Testis (tissue), 3 donors: Measurements from ENCODE around the gene TIAM1. TPM values are rescaled to one million over a fixed set of nuclear protein-coding genes. Genes with fewer than 3 reads are reported as not detected.
"Not testable (repeated sequence)": the region's sequence is repeated elsewhere in the genome, so short reads cannot be mapped to it uniquely, and the experiment has no call there.

ENCODE experiments used
- DNase-seq: peaks from one replicate; pipeline ENCODE4 v3.0.0-alpha.2; 2019
- H3K27ac ChIP-seq, 2 donors: fragments of 200-600 bp; sonication (generic); one replicate each; pipeline ENCODE4 v1.5.1; 2019
- H3K27me3 ChIP-seq: fragments of 200-600 bp; sonication (generic); one replicate; pipeline ENCODE4 v1.5.1; 2019
- H3K36me3 ChIP-seq: fragments of 200-600 bp; sonication (generic); one replicate; pipeline ENCODE4 v1.5.1; 2017; ENCODE audit warnings: low read depth; ENCODE audit errors: missing control alignments
- H3K4me1 ChIP-seq: fragments of 200-600 bp; sonication (generic); one replicate; pipeline ENCODE4 v1.5.1; 2019
- H3K4me3 ChIP-seq, 2 donors: fragments of 200-600 bp; sonication (generic); one replicate each; pipeline ENCODE4 v1.5.1; 2017 to 2019
- H3K9me3 ChIP-seq: fragments of 200-600 bp; sonication (generic); one replicate; pipeline ENCODE4 v1.5.1; 2017
- CTCF ChIP-seq, 3 experiments: fragments of 450-650 bp in 2 of 3; fragments of 200-600 bp in 1 of 3; sonication (generic) in 1 of 3; IDR thresholded peaks; one replicate each; pipeline ENCODE4 v1.5.1; 2016 to 2019; ENCODE audit warnings: antibody characterized with exemption in 3 of 3, mild to moderate bottlenecking in 2 of 3, moderate library complexity in 1 of 3
- POLR2A ChIP-seq: fragments of 450-650 bp; IDR thresholded peaks from one replicate; pipeline ENCODE4 v1.6.1; 2017; ENCODE audit warnings: antibody characterized with exemption, mild to moderate bottlenecking, moderate library complexity
- WGBS, 2 donors: methylation state at CpG; one replicate each; pipeline ENCODE4 v1.1.5; 2018; 5-methylcytosine and 5-hydroxymethylcytosine counted together
- intact Hi-C: fragments of 100-400 bp; cut with DNase I; formaldehyde crosslinking; loops from one replicate; pipeline ENCODE4 v1.15.1; 2023; ENCODE audit warnings: low total_unique reads
- polyA plus RNA-seq: library from polyadenylated mRNA; stranded (reverse); fragments of 350-450 nt; fragmentation: Illumina TruSeq; extraction: RNeasy Lipid Tissue Mini Kit (QIAGEN cat#74804); gene quantifications from one replicate; pipeline ENCODE4 v1.2.3, GENCODE V29; 2014; ENCODE audit warnings: low read depth, low replicate concordance; ENCODE audit not compliant: insufficient read depth
- total RNA-seq, 2 donors: library from RNA; depleted of rRNA; stranded (reverse); fragments of >200 nt; gene quantifications; one replicate each; pipeline ENCODE4 v1.2.3, GENCODE V29; 2016

The TIAM1 gene
- total and polyA plus RNA-seq, 3 donors from 2014 or later, result 21.3 to 51.6 (median 34.6) TPM

DNA sequence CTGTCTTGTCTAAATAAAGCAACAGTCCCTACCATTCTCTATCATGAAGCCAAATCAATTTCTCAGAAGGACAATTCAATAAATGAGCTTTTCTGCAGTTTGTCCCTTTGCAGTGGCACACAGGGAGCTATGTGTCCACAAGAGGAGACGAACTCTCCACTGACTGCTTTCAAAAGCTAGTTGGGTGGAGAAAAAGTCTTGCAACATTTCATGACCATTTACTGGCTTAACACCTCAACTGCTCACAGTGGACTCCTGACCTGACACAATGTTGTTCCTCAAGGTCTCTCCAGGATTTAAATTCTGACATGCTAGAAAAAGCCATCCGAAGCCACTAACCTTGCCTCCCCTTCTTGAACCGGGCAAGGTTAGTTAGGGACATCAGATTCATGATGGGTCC lies 111.7 kb downstream of the TIAM1 start:
- Histone ChIP-seq H3K27me3 (no peaks in the 10 kb centered on the region), H3K9me3 (no peaks in the 10 kb centered on the region), H3K4me3 (no peak overlapping the region), H3K4me1 (no peaks in the 10 kb centered on the region), H3K36me3 (no peaks in the 10 kb centered on the region), H3K27ac (no peak overlapping the region)
- DNase-seq, result no peak
- TF ChIP-seq POLR2A, result no peak
- 59 to 82% methylated on average over 3 of the region's 3 CpGs for WGBS, 2 donors
- intact Hi-C loops, result no loop called here

DNA sequence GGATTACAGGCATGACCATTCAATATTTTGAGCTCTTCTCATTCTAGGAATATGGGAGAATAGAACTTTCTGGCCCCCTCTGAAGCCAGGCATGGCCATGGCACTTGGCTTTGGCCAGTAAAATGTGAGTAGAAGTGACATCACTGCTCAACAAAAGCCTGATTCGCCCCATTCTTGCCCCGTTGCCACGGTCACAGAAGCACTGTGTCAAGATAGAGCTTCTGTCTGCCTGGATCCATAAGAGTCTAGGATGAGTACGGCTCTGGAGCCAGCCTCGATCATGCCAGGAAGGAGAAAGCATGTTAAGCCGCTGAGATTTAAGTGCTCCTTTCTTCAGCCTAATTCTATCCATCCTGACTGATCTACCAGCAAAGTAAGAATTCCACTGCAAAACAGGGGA lies 113.1 kb downstream of the TIAM1 start:
- H3K9me3 ChIP-seq, result no peaks in the 10 kb centered on the region
- no peaks in the 10 kb centered on the region for H3K4me1 ChIP-seq
- no peak for DNase-seq
- H3K27ac ChIP-seq, result no peak overlapping the region
- H3K27me3 ChIP-seq, result no peaks in the 10 kb centered on the region
- WGBS, 2 donors, result 96% methylated on average over 6 of the region's 6 CpGs
- H3K4me3 ChIP-seq, result no peak overlapping the region
- no peak for TF ChIP-seq POLR2A
- no peak for TF ChIP-seq CTCF (IDR thresholded peaks at IDR 0.05)
- intact Hi-C loops, result no loop called here
- H3K36me3 ChIP-seq, result no peaks in the 10 kb centered on the region

GRCh38 chr21:31228723-31229122 lies 115.3 kb downstream of the TIAM1 start:
- H3K4me3 ChIP-seq, H3K9me3 ChIP-seq, DNase-seq, H3K4me1 ChIP-seq, intact Hi-C loops, H3K36me3 ChIP-seq, H3K27ac ChIP-seq, H3K27me3 ChIP-seq: not testable (repeated sequence)
- 87 to 89% methylated on average over 6 of the region's 6 CpGs for WGBS, 2 donors

DNA sequence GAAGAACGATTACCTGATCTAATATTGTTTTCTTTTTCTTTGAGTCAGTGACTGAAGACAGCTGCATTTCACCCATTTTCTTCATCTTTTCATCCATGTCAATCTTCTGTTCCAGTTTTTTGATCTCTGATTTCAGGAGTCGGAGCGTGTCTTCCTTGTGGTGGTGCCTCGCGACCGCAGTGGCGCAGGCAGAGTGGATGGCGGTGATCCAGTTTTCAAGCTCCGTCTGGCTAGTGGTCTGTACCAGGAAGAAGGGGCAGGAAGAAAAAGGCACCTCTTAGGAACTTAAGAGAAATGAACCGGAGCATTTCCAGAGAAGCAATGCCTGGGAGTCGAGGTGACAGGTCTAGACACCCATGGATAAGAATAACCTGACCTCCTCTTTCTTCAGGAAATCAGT lies 118.3 kb downstream of the TIAM1 start:
- no peak for TF ChIP-seq POLR2A
- no peak for TF ChIP-seq CTCF (IDR thresholded peaks at IDR 0.05)
- Histone ChIP-seq H3K27me3 (no peaks in the 10 kb centered on the region), H3K4me1 (peaks cover 11% of the 10 kb centered on the region), H3K36me3 (no peaks in the 10 kb centered on the region), H3K27ac (no peak overlapping the region), H3K4me3 (no peak overlapping the region), H3K9me3 (no peaks in the 10 kb centered on the region)
- WGBS, 2 donors, result 94 to 96% methylated on average over 9 to 11 of the region's 11 CpGs
- intact Hi-C loops, result no loop called here
- no peak for DNase-seq

- intact Hi-C loops, result no loop called here
- H3K27ac ChIP-seq, result peak overlapping the region in 1 of 2 donors; percentile 56
- DNase-seq, result no peak
Observed at GRCh38 chr21:31222142-31222541, 121.9 kb downstream of the TIAM1 start.

More at GRCh38 chr21:31222142-31222541, 121.9 kb downstream of the TIAM1 start:
- WGBS, 2 donors, result 55 to 65% methylated on average over 6 of the region's 6 CpGs
- Histone ChIP-seq H3K36me3 (no peaks in the 10 kb centered on the region), H3K9me3 (no peaks in the 10 kb centered on the region), H3K4me3 (no peak overlapping the region), H3K27me3 (no peaks in the 10 kb centered on the region), H3K4me1 (peaks cover 32% of the 10 kb centered on the region)
- TF ChIP-seq CTCF (IDR thresholded peaks at IDR 0.05), result no peak
- TF ChIP-seq POLR2A, result no peak
